A673 (cell line): ENCODE measurements around the gene SLC2A8. TPM values are rescaled to one million over a fixed set of nuclear protein-coding genes. Genes with fewer than 3 reads are reported as not detected.
A peak's percentile ranks its signal among the peaks of the same experiment; 100 is the strongest.

Source experiments
- BruUV-seq: library from RNA; stranded (reverse); fragments of 400-500 nt; replicated peaks from 2 replicates; lab custom pipeline; 2021; lab: Mats Ljungman, UMichigan
- CTCF ChIA-PET: fragments of 300-600 bp; sonication (Branson Sonifier 250); formaldehyde crosslinking; loops from one replicate; lab custom pipeline; 2022; ENCODE audit warnings: antibody characterized with exemption; lab: Charles Lee
- POLR2A ChIA-PET: fragments of 300-600 bp; sonication (Branson Sonifier 250); formaldehyde crosslinking; loops from one replicate; lab custom pipeline; 2022; ENCODE audit warnings: antibody characterized with exemption; ENCODE audit not compliant: low non-redundant PET; lab: Charles Lee
- DNase-seq: peaks from one replicate; pipeline ENCODE4 v3.0.0-alpha.2; 2015; ENCODE audit warnings: low spot score
- H3K27ac ChIP-seq: fragments of 200-600 bp; sonication (generic); 2 replicates; pipeline ENCODE4 v1.5.1; 2016; ENCODE audit warnings: mixed run types, low read depth, mild to moderate bottlenecking, mixed read lengths, antibody characterized with exemption, low read length; ENCODE audit not compliant: poor library complexity, severe bottlenecking
- H3K27me3 ChIP-seq: fragments of 200-600 bp; sonication (generic); replicated peaks from 2 replicates; pipeline ENCODE4 v1.6.1; 2017; ENCODE audit warnings: mixed run types, low read depth, mild to moderate bottlenecking, mixed read lengths, antibody characterized with exemption, low read length; ENCODE audit not compliant: insufficient read depth, poor library complexity
- H3K36me3 ChIP-seq: fragments of 200-600 bp; sonication (generic); 2 replicates; pipeline ENCODE4 v1.6.1; 2016; ENCODE audit warnings: mixed run types, mild to moderate bottlenecking, mixed read lengths, antibody characterized with exemption, low read length; ENCODE audit not compliant: insufficient read depth, poor library complexity, severe bottlenecking
- H3K4me1 ChIP-seq: fragments of 200-600 bp; sonication (generic); 2 replicates; pipeline ENCODE4 v1.6.1; 2017; ENCODE audit warnings: mixed run types, mild to moderate bottlenecking, mixed read lengths, antibody characterized with exemption, low read length; ENCODE audit not compliant: insufficient read depth, poor library complexity, severe bottlenecking
- H3K4me3 ChIP-seq: fragments of 200-600 bp; sonication (generic); 2 replicates; pipeline ENCODE4 v1.5.1; 2016; ENCODE audit warnings: low read depth, mixed run types, mild to moderate bottlenecking, mixed read lengths, low read length; ENCODE audit not compliant: poor library complexity, severe bottlenecking
- H3K9me3 ChIP-seq: fragments of 200-600 bp; sonication (generic); 2 replicates; pipeline ENCODE4 v1.6.1; 2016; ENCODE audit warnings: mixed run types, low read depth, mild to moderate bottlenecking, mixed read lengths, antibody characterized with exemption, low read length; ENCODE audit not compliant: poor library complexity, severe bottlenecking
- EZH2 ChIP-seq: fragments of 200-600 bp; sonication (generic); IDR thresholded peaks from 2 replicates; pipeline ENCODE4 v1.6.1; 2017; ENCODE audit warnings: borderline replicate concordance, low read depth, mild to moderate bottlenecking, mixed read lengths, antibody characterized with exemption, low read length; ENCODE audit not compliant: poor library complexity, severe bottlenecking
- intact Hi-C: fragments of 100-400 bp; cut with micrococcal nuclease; formaldehyde crosslinking; loops from one replicate; pipeline ENCODE4 v1.10.0; 2022; ENCODE audit not compliant: unreplicated experiment
- total RNA-seq: library from RNA; stranded (reverse); gene quantifications from 2 replicates; pipeline ENCODE4 v1.2.3, GENCODE V29; 2021
- TF ChIP-seq, protein P1 (sequence below): fragments of 300-800, 200-600 bp; sonication (generic); conservative IDR thresholded peaks from 2 replicates; pipeline ENCODE4 v1.5.1; 2017; ENCODE audit warnings: low read depth, mild to moderate bottlenecking, antibody characterized with exemption, low read length, moderate library complexity, mixed read lengths

The SLC2A8 gene
- total RNA-seq, 1 experiment from 2014 or later: 12.7 TPM

GRCh38 chr9:127421057-127421456 is 24.1 kb downstream of the SLC2A8 start:
- H3K4me1 ChIP-seq: peaks cover 5% of the 10 kb centered on the region
- H3K27me3 ChIP-seq: no peaks in the 10 kb centered on the region
- H3K4me3 ChIP-seq: no peak overlapping the region
- ChIA-PET POLR2A (no interaction called here), CTCF (no interaction called here)
- H3K9me3 ChIP-seq: no peaks in the 10 kb centered on the region
- peaks cover 2% of the 10 kb centered on the region for H3K36me3 ChIP-seq
- TF ChIP-seq, protein P1, sequence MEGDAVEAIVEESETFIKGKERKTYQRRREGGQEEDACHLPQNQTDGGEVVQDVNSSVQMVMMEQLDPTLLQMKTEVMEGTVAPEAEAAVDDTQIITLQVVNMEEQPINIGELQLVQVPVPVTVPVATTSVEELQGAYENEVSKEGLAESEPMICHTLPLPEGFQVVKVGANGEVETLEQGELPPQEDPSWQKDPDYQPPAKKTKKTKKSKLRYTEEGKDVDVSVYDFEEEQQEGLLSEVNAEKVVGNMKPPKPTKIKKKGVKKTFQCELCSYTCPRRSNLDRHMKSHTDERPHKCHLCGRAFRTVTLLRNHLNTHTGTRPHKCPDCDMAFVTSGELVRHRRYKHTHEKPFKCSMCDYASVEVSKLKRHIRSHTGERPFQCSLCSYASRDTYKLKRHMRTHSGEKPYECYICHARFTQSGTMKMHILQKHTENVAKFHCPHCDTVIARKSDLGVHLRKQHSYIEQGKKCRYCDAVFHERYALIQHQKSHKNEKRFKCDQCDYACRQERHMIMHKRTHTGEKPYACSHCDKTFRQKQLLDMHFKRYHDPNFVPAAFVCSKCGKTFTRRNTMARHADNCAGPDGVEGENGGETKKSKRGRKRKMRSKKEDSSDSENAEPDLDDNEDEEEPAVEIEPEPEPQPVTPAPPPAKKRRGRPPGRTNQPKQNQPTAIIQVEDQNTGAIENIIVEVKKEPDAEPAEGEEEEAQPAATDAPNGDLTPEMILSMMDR: no peak
- no peak for TF ChIP-seq EZH2
- BruUV-seq: no TSS peak
- intact Hi-C loops: no loop called here
- no peak for DNase-seq
- no peak overlapping the region for H3K27ac ChIP-seq

DNA sequence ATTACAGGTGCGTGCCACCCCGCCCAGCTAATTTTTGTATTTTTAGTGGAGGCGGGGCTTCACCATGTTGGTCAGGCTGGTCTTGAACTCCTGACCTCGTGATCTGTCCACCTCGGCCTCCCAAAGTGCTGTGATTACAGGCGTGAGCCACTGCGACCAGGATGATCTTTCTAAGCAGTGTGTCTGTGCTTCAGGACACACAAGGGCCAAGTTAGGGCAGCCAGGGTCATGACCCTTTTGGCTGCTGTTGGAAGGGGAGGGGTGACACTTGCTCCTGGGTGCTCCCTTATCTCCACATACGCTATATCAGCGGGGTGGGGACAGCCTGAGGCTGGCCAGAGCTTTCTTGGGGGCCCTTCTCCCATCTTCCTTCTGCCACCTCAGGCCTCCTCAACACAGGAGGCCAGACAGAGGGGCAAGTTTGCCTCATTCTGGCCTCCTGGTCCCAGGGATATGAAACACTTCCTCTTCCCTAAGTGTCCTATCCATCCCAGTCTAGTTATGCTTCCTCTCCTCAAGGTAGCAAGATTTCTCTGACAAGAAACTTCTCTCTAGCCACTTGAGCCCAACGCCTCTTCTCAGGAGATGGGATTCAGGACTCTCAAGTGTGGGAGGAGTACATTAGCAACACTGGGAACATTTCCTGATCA is 25.3 kb downstream of the SLC2A8 start:
- BruUV-seq: no TSS peak
- no peaks in the 10 kb centered on the region for H3K27me3 ChIP-seq
- intact Hi-C loops: no loop called here
- DNase-seq: no peak
- H3K27ac ChIP-seq: no peak overlapping the region
- no peak for TF ChIP-seq EZH2
- TF ChIP-seq, protein P1: no peak
- H3K9me3 ChIP-seq: no peaks in the 10 kb centered on the region
- CTCF ChIA-PET: no interaction called here
- H3K4me3 ChIP-seq: no peak overlapping the region
- POLR2A ChIA-PET: no interaction called here
- H3K4me1 ChIP-seq: peaks cover 5% of the 10 kb centered on the region
- H3K36me3 ChIP-seq: peaks cover 2% of the 10 kb centered on the region

GRCh38 chr9:127422787-127423186 is 25.8 kb downstream of the SLC2A8 start:
- BruUV-seq: no TSS peak
- no peaks in the 10 kb centered on the region for H3K9me3 ChIP-seq
- intact Hi-C loops: no loop called here
- no peaks in the 10 kb centered on the region for H3K27me3 ChIP-seq
- peak overlapping the region; percentile 91 for H3K27ac ChIP-seq
- ChIA-PET CTCF (no interaction called here), POLR2A (interaction anchor here (0.6 kb wide), 1 partner anchor 174 kb away, joined by 5 read pairs; no protein-coding TSS in a partner anchor)
- H3K36me3 ChIP-seq: peaks cover 2% of the 10 kb centered on the region
- H3K4me3 ChIP-seq: peak overlapping the region; percentile 90
- DNase-seq: no peak
- H3K4me1 ChIP-seq: peaks cover 5% of the 10 kb centered on the region
- TF ChIP-seq EZH2: no peak
- TF ChIP-seq, protein P1: no peak
